ENCODE results near the gene CIB1. TPM values are rescaled to one million over a fixed set of nuclear protein-coding genes. Genes with fewer than 3 reads are reported as not detected.

The CIB1 gene
- total RNA-seq, 1 experiment from 2014 or later: 23.0 TPM

- Histone ChIP-seq H4K5ac (ENCODE audit: insufficient read length, low read depth, low read length) (no peak overlapping the region), H3K9me3 (ENCODE audit: control insufficient read depth, low read depth, low read length) (no peaks in the 10 kb centered on the region), H2BK20ac (ENCODE audit: low read depth, low read length, poor library complexity, severe bottlenecking) (no peak overlapping the region), H3K23me2 (ENCODE audit: insufficient read length, low read depth, low read length, poor library complexity, severe bottlenecking) (peaks cover 1% of the 10 kb centered on the region), H3K23ac (ENCODE audit: insufficient read length, low read depth, low read length) (no peak overlapping the region), H2BK120ac (ENCODE audit: low read depth, low read length, poor library complexity, severe bottlenecking) (no peak overlapping the region), H3K27ac (ENCODE audit: insufficient read length, low read depth, low read length) (no peak overlapping the region), H3K79me1 (ENCODE audit: insufficient read depth, low read depth, low read length, poor library complexity, severe bottlenecking) (no peaks in the 10 kb centered on the region), H3K56ac (ENCODE audit: insufficient read length, low read depth, low read length) (no peak overlapping the region), H3K4me1 (ENCODE audit: insufficient read depth, low read length) (no peaks in the 10 kb centered on the region; the same call in 1 of the 2 replicates), H2BK15ac (ENCODE audit: low read depth, low read length) (no peak overlapping the region), H2AFZ (ENCODE audit: low read length) (no peak overlapping the region), H2AK5ac (ENCODE audit: insufficient read length, low read length) (no peak overlapping the region), H3K79me2 (ENCODE audit: insufficient read depth, low read length) (peaks cover 5% of the 10 kb centered on the region; the same call in 1 of the 2 replicates), H3K14ac (ENCODE audit: insufficient read depth, low read length) (no peak overlapping the region), H3K9ac (ENCODE audit: extremely low read depth, insufficient read length, low read length) (no peak overlapping the region), H3K4ac (ENCODE audit: low read depth, low read length) (no peak overlapping the region), H4K8ac (replicated peaks; ENCODE audit: insufficient read length, low read depth, low read length) (no peak overlapping the region), H2BK12ac (ENCODE audit: insufficient read length, low read depth, low read length) (no peak overlapping the region), H3K27me3 (ENCODE audit: insufficient read depth, low read length) (no peaks in the 10 kb centered on the region), H4K91ac (ENCODE audit: insufficient read length, low read depth, low read length) (no peak overlapping the region), H3T11ph (ENCODE audit: low read length) (no peak overlapping the region), H3K4me2 (ENCODE audit: insufficient read depth, insufficient read length, low read length) (no peak overlapping the region), H3K18ac (ENCODE audit: insufficient read length, low read depth, low read length) (no peak overlapping the region), H4K20me1 (ENCODE audit: control insufficient read depth, insufficient read depth, insufficient read length) (no peaks in the 10 kb centered on the region), H2BK5ac (ENCODE audit: insufficient read length, low read length) (no peak overlapping the region)
- no CpG with 5 or more reads among the region's 7 CpGs for whole genome bisulfite sequencing (ENCODE audit: extremely low coverage, insufficient read length, low lambda C conversion rate)
- TF ChIP-seq, protein P1, sequence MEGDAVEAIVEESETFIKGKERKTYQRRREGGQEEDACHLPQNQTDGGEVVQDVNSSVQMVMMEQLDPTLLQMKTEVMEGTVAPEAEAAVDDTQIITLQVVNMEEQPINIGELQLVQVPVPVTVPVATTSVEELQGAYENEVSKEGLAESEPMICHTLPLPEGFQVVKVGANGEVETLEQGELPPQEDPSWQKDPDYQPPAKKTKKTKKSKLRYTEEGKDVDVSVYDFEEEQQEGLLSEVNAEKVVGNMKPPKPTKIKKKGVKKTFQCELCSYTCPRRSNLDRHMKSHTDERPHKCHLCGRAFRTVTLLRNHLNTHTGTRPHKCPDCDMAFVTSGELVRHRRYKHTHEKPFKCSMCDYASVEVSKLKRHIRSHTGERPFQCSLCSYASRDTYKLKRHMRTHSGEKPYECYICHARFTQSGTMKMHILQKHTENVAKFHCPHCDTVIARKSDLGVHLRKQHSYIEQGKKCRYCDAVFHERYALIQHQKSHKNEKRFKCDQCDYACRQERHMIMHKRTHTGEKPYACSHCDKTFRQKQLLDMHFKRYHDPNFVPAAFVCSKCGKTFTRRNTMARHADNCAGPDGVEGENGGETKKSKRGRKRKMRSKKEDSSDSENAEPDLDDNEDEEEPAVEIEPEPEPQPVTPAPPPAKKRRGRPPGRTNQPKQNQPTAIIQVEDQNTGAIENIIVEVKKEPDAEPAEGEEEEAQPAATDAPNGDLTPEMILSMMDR (conservative IDR thresholded peaks at IDR 0.05): no peak
- no peak for DNase-seq
- Mint-ChIP-seq H3K9me3 (no peaks in the 10 kb centered on the region), H3K4me1 (peaks cover 20% of the 10 kb centered on the region in 2 experiments), H3K27ac (no peak overlapping the region), H3K36me3 (ENCODE audit: insufficient read depth in 1 of 3, low read depth in 3 of 3) (peaks cover 29 to 65% (median 58%) of the 10 kb centered on the region in 3 experiments; a peak in 6 of 7 replicates), H3K27me3 (ENCODE audit: low read depth) (no peaks in the 10 kb centered on the region), H3K4me3 (no peak overlapping the region)
Measured at GRCh38 chr15:90271459-90272166, 37.9 kb upstream of the CIB1 start.

Measured in H9 (cell line).